HepG2 (cell line): ENCODE measurements around the gene HAGH.
A peak's percentile ranks its signal among the peaks of the same experiment; 100 is the strongest.

Experiments
- CTCF ChIP-seq: sonication (generic); formaldehyde crosslinking; IDR thresholded peaks from 2 replicates; pipeline ENCODE4 v1.5.0; 2020; ENCODE audit warnings: mild to moderate bottlenecking, missing genetic modification reagents, moderate library complexity
- ETV6 ChIP-seq: sonication (generic); formaldehyde crosslinking; conservative IDR thresholded peaks from 2 replicates; pipeline ENCODE4 v1.4.0; 2020; ENCODE audit warnings: missing genetic modification reagents
- HCFC1 ChIP-seq: fragments of 150-350 bp; IDR thresholded peaks from 2 replicates; pipeline ENCODE4 v1.6.1; 2014; ENCODE audit warnings: low read depth, low read length
- NR2F2 ChIP-seq: IDR thresholded peaks from 2 replicates; pipeline ENCODE4 v1.6.1; 2012; ENCODE audit warnings: low read depth, inconsistent platforms, borderline replicate concordance
- POLR2AphosphoS2 ChIP-seq: IDR thresholded peaks from 2 replicates; pipeline ENCODE4 v1.6.1; 2011; ENCODE audit warnings: low read depth, low read length, improper control_type of control experiment
- TCF7L2 ChIP-seq: IDR thresholded peaks from 2 replicates; pipeline ENCODE4 v1.6.1; 2011; ENCODE audit warnings: mild to moderate bottlenecking, low read depth, low read length, moderate library complexity
- U2AF1 ChIP-seq: fragments of 200-400 bp; formaldehyde crosslinking; optimal IDR thresholded peaks from 2 replicates; pipeline ENCODE3; 2017; ENCODE audit warnings: mild to moderate bottlenecking, low read depth, low read length

GRCh38 chr16:1794221-1794871 lies 32.3 kb downstream of the HAGH start:
- TF ChIP-seq POLR2AphosphoS2 (no peak), NR2F2 (0 out of 2 replicates have a peak, but pooled peaks have one; percentile 31), CTCF (CRISPR knock-in tag) (0 out of 2 replicates have a peak, but pooled peaks have one; percentile 26), HCFC1 (0 out of 2 replicates have a peak, but pooled peaks have one; percentile 6), ETV6 (CRISPR knock-in tag) (no peak), U2AF1 (peak; percentile 27), TCF7L2 (no peak)
